T1000 (cell line): ENCODE results near the gene UGT1A10.

Experiments used
- DNase-seq: peaks from one replicate; lab custom pipeline; 2025; ENCODE audit warnings: mixed read lengths; lab: John Stamatoyannopoulos, UW

Gene UGT1A10

DNA sequence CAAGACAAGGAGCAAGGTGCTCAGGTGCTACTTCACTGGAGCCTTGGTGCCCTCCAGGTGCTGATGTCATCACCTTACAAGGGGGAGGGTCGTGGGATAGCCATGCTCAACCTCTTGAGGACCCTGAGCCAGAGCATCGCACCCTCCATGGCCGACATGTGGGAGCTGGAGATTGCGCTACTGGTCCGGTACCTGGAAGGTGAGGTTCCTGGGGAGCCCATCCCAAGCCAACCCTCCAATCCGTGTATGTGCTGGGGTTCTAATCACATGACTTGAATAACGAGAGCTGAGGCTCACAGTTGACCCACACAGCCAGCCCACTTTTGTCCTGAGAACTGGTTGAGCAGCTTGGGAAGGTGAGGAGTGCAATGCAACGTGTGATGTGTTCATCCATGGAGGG is 167.7 kb downstream of the UGT1A10 start:
- DNase-seq = no peak

DNA sequence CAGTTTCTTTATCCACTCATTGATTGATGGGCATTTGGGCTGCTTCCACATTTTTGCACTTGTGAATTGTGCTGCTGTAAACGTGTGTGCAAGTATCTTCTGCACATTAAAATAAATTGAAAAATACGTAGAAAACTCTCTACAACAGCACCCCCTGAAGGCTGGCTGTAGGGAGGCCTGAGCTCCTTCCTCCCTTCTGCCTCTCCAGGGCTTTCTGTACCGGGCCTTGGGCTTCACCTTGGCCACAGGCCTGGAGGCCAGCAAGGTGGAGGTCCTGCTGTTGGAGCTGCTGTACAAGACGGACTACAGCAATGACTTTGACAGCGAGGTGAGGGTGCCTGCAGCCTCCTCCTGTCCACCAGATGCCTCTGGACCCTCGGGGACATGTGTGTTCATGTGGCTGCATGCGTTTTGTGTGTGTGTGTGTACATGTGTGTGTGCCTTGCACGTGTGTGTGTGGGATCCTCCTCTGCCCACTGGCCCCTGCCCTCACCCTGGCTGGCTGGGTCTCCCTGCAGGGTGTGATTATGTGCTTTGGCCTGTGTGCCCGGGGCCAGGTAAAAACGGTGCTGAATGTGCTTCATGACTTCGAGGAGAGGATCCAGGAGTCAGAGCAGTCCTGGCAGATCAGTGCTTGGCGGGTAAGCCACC is 171.1 kb downstream of the UGT1A10 start:
- no peak for DNase-seq

DNA sequence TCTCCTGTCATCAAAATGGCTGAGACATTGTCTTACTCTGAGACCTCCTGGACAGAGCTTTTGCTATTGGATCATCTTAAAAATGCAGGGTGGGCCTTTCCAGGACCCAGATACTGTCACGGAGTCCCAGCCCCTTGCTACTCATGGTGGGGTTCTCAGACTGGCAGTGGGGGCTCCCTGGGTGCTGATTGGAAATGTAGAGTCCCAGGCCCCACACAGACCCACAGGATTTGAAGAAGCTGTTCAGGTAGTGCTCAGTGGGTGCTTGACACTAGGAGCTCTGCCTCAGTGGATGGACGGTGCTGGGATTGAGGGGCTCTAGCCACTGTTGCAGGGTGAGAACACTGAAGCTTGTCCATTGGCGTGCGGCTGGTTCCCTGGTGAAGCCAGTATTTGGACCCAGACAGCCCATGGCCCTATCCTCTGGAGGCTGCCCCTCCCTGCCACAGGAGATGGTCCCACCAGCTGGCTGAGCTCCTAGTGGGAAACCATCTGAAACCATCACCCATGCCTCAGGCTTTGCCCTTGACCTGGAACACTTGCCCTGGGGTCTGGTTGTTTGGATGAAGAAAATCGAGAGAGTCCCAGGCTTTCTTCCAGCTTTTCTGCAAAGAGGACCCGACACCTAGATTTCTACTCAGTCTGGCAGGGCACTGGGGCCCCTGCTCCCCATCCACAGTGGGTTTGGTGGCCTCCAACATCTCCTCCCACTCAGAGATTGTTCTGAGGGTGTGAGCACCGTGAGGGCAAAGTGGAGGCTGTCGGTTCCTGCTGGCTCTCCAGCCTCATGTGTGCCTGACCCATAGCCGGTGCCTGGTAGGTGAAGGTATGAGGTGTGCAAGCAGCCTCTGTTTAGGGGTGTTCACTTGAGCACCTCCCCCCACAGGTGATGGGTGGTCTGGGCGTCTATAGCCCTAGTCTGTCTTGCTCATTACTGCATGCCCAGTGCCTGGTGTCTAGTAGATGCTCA is 172.0 kb downstream of the UGT1A10 start:
- DNase-seq = no peak

DNA sequence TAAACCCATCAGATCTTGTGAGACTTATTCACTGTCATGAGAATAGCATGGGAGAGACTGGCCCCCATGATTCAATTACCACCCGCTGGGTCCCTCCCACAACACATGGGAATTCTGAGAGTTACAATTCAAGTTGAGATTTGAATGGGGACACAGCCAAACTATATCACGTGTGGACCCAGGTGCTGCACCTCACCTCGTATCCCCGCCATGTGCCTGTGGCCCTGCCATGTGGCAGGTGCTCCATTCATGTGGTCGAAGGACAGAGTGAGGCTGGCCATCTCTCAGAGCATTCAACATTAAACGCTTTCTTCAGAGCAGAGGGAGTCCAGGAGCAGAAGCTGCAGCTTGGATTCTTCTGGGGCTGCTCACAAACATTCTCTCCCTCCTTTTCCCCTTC is 174.1 kb downstream of the UGT1A10 start:
- no peak for DNase-seq

DNA sequence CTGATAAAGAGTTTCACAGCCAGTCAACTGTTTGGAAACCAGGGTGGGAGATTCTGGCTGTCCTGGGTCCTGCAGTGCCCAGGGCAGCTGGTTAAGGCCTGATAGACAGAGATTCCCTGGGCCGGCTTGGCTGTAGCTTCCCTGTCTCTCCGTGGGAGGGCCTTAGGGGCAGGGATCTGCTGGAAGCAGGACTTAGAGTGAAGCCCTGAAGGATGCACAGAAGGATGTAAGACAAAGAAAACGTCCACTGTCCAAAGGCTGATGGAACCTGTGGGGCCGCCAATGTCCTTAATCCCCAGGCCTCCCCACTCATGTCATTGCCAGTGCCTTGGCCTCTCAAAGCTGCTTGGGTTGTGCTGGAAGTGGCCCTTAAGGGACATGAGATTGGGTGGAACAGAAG is 174.8 kb downstream of the UGT1A10 start:
- DNase-seq = no peak

DNA sequence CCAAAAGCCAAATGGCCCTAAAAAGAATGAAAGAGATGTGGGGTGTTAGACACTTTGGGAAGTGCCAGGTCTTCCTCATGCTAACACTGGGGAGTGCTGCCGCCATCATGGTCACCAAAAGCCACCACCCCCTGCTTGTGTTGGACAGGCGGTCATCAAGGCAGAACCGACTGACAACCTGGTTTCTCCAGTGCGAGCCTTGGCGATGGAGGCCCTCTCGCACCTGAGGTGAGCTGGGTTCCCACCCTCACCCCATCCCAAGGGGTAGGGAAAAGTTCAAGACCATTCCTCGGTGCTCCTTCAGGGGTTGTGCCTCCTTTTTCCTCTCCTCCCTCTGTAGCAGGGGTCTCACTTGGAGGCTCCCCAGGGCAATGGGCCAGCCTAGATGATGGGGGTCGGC is 175.5 kb downstream of the UGT1A10 start:
- no peak for DNase-seq

DNA sequence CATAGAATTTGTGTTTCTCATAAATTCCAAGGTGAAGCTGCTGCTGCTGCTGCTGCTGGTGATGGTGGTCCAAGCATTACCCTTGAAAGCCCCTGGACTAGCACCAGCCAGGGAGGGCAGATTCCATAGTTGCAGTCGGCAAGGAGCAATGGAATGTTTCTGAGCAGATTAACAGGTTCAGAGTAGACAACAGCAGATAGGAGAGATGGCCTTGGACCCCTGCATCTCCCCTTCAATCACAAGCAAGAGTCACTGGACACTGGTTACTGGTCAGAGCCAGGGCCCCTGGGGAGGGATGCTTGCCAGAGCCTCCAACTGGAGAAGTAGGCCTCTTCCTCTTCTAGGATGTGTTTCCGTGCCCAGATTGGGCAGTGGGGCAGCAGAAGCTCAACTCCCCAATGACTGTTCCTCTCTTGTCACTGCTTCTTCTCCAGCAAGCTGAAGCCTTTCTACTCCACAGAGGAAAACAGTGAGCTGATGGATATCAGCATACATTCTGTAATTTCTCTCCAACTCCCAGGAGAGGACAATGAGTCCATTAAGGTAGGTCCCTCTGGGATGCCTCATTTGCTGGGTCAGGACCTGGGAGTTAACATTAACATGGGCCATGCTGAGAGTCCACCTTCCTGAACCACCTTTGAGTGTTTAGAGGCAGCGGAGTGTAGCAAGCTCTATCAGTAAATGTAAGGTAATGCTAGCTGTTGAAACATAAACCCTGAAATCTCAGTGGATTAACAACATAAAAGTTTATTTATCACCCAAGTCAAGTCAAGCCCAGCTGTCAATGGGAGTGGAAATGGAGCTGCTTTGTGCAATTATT is 177.2 kb downstream of the UGT1A10 start:
- no peak for DNase-seq

DNA sequence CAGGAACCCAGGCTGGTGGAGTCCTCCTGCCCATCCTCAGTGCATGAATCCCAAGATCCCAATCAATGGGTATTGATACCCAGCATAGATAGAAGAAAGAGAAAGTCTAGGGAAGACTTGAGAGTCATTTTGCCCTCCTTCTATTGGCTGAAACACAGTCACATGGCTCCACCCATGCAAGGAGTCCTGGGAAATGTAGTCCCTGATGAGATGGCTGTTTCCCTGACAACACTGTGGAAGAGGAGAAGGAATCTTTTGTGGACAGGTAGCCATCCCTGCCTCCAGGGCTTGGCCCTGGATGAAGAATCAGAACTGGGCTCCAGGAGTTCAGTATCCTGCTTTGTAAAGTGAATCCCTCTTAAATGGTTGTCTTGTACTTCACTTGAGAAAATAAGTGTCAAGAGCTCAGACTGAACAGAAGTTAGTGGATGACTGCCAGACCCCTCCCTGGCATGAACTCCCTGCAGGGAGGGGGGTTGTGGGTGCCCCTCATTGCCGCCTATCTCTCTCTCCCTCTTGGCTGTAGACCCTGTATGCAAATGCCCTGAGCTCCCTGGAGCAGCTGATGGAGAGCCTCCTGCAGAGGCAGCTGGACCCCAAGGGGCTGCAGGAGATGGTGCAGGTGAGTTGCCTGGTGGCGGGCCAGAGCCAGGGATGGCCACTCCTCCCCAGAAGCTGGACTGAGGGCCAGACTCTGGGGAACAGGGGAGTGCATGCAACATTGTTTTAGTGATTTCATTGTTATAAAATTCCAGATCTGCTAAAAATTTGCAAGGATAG is 178.0 kb downstream of the UGT1A10 start:
- no peak for DNase-seq

DNA sequence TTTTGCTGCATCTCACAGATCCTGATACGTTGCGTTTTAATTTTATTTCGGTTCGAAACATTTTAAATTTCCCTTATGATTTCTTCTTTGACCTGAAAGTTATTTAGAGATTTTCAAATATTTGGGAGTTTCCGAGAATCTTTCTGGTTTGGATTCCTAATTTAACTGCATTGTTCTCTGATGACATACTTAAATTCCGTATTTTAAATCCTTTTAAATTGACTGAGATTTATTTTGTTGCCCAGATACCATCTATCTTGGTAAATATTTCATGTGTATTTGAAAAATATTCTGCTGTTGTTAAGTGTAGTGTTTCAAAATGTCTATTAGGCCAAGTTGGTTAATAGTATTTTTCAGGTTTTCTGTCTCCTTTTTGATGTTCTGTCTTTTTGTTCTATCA is 179.6 kb downstream of the UGT1A10 start:
- no peak for DNase-seq

DNA sequence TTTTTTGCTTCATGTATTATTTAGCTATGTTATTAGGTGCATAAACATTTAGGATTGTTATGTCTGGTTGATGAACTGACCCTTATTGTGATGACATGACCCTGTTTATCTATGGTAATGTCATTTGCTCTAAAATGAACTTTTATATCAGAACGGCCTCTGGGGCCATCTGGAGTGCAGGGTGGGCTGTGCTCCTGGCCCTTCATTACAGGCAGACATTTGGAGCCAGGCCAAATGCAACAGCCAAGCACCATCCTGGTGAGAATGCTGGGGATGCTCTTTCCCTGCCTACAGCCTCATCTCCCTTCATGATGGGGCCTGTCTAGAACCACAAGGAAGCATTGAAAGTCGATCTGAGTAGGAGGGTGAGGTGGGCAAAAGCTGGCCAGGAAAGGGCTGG is 180.1 kb downstream of the UGT1A10 start:
- no peak for DNase-seq

DNA sequence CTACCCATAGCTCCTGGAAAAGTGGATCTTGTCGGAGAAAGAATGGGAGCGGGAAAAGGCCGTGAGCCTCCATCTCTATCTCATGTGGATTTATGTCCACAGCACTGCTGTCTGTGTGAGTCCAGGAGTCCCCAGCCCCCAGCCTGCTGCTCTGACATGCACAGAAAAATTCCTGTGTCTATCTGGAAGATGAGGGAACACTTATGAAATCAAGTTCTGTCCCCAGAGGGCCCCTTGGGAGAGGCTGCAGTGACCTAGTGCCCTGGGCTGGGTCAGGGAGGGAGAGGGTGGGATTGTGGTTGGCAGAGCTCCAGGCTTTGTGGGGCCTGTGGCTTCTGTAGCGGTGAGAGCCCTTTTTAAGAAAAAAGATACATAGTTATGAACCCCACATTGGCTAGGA is 180.5 kb downstream of the UGT1A10 start:
- DNase-seq = no peak

DNA sequence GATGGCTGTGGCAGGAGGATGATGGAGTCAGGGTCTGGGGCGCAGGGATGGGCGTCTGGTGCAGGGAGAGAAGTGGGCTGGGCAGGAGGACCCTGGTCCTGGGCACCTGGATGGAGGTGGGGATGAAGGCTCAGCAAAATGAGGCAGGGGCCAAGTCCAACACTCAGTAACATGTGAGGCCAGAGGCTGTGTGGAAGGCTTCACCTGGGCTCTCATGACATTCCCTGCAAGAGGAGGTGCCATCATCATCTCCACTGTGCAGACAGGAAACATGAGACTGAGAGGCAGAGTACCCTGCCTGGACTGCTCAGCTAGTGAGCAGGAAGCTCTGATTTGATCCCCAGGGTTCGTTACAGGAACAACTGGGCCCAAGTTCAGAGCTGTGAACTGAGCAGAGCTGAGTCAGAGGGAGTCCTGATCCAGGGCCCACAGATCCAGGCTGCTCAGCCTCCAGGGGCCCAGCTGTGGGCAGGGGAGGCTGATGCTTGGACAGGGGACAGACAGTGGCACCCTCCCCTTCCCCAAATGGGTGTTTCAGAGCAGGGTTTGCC is 181.2 kb downstream of the UGT1A10 start:
- DNase-seq = no peak

DNA sequence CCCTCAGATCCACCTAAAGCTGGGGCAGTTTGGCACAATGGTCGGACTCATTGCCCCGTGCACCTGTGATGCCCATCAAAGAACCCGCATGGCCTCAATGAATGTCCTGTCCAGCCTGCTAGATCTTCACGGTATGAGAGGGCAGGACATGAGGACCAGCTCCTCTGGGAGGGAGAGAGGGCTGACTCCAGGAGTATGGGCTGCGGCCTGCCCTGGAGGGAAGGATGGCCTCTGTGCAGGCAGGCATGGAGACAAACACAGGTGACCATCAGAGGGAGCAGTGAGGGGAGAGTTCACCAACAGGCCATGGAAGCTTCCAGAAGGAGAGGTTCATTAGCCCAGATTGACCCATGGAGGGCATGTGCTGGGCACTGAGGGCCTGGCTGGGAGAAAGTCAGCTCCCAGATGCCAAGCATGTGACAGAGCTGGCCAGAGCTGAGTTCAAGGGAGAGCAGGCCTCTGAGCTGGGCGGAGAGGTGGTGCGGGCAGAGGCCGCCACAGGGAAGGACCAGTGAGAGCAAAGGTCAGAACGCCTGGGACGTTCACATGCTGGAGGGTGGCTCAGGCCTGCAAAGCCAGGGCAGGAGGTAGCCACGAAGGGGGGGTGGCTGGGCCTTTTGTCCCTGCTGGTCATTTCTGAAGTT is 181.9 kb downstream of the UGT1A10 start:
- no peak for DNase-seq

DNA sequence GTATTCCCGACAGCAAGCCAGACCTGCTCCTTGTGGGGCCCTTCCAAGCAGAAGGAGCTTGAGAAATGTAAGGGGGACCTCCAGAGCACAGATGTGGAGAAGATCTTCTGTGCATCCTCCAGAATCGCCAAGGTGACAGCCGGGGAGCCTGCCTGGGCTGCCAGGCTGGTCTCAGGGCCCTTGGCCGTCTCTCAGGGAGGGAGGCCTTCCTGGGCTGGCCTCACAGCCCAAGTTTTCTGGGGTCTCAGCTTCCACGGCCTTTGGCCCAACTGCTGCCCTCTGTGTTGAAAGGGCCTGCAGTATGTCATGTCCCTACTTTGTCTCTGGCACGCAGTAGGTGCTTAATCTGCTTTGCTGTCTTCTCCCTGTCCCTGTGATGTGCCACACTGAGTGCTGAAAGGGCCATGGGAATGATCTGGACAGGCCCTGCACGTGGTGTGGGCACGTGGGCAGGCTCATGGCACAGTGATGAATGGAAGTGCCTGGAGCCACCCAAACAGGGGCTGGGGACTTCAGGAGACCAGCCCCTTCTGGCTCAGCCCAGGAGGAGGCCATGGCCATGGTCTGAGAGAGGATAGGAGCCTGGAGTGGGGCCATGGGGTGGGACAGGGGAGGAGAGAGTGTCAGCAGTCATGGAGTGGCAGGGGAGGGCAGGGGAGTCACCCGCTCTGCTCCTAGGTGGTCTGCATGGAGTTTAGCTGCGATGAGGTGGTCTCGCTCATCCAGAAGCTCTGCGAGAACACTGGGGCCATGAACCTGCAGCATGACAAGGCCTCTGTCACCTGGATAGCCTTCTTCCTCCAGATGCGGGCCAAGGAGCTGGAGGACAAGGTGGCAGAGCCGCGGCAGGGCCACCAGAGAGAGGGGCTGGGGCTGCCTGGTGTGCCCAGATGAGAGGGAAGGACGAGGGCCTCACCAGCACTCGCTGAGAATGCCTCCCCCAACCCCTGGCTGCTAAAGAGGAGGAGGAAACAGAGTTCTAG is 182.7 kb downstream of the UGT1A10 start:
- DNase-seq = no peak

DNA sequence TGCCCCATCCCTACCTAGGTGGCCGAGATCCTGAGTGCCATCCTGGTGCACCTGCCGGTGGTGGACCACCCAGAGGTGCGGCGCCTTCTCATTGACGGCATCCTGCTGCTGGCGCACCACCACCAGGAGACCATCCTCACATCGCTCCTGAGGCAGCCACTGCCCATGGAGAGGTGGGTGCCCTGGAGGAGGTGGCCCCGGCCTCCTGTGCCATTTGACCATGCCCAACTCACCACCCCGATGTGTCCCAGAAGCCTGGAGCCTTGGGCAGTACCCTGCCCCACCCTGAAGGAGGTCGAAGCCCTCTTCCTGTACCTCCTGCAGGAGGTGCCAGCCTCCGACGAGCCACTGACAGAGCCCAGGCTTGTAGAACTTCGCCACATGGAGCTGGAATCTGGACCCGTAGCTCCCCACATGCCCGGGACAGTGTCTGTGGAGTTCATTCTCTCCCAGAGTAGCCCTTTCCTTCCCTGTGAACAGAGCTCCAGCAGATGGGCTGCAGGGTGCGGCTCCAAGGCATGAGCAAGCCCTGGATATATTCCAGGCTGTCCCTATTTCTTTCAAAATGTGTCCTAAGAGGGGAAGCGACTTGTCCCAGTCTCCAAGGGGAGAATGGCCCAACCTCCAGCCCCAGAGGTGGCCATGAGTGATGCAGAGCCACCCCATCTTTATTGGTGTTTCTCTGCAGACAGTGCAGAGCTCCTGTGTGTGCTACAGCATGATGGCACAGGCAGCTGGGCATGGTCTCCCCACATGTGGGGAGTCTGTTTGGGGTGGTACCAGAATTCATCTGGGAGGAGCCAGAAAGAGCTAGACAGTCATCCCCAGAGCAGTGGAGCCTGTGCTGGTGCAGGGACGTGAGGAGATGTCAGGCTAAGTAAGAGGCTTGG is 183.9 kb downstream of the UGT1A10 start:
- DNase-seq = no peak

DNA sequence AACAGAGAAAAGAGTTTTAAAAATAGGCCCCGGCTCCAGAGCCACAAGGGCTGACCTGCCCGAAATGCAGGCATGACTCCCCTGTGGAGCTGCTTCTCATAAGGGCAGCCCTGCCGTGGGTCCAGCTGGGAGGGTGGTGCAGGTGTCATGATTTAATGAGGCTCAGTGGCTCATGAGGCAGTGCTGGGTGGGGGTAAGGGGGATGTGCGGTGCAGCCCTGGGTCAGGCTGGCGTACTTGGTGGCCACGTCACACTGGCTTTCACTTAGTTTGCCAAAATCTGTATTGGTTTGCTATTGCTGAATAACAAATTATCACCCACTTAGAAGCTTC is 184.5 kb downstream of the UGT1A10 start:
- DNase-seq = no peak

DNA sequence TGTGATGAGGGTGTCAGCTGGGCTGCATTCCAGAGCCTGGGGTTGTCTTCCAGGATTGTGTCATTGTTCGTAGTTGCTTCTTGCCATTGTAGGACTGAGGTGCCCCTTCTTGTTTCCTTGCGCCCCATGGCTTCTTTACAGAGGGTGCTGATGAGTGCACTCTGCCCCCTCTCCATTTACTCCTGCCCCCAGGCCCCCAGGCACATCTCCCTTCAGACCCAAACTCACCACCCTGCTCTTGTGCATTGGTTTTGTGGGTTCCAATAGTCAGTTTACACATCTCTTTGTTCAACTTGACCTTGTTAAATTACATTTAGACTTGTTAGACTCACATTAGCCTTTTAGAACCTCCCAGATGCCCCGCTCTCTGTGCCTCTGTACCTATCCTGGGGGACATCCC is 184.9 kb downstream of the UGT1A10 start:
- DNase-seq = no peak

DNA sequence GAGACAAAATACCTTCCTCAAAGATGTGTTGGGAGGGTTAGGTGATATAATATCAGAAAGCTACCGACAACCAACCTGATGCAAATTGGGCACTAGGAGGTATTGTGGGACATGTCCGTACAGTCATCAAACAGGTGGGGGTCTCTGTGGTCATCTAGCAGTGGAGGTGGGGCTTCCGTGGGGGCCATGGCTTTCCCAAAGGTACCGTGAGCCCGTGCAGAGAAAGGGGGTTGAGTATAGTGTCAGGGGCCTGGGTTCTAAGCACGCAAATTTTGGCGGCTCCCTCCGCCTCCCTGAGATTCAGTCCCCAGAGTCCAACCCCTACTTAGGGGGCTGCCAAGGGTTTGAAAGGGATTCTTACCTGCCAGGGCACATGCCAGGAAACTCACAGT is 185.5 kb downstream of the UGT1A10 start:
- DNase-seq = no peak
